Smooth muscle cell (in vitro differentiated cells): ENCODE data around the gene PGGHG. TPM values are rescaled to one million over a fixed set of nuclear protein-coding genes. Genes with fewer than 3 reads are reported as not detected.

Experiments
- DNase-seq: peaks from one replicate; lab custom pipeline; 2025; ENCODE audit not compliant: unreplicated experiment; lab: John Stamatoyannopoulos, UW
- H2AFZ ChIP-seq: fragments of 200-600 bp; sonication (generic); 2 replicates; pipeline ENCODE4 v1.6.0; 2016; ENCODE audit warnings: antibody characterized with exemption, low read depth, mild to moderate bottlenecking
- H3F3A ChIP-seq: fragments of 200-600 bp; sonication (generic); 2 replicates; pipeline ENCODE4 v1.6.0; 2017; ENCODE audit warnings: antibody characterized with exemption, low read depth
- H3K27ac ChIP-seq: fragments of 200-600 bp; sonication (generic); 2 replicates; pipeline ENCODE4 v1.5.1; 2016; ENCODE audit warnings: low read depth, mild to moderate bottlenecking
- H3K27me3 ChIP-seq: fragments of 200-600 bp; sonication (generic); 2 replicates; pipeline ENCODE4 v1.6.1; 2016; ENCODE audit warnings: low read depth, mild to moderate bottlenecking
- H3K36me3 ChIP-seq: fragments of 200-600 bp; sonication (generic); 2 replicates; pipeline ENCODE4 v1.5.1; 2016; ENCODE audit warnings: low read depth
- H3K4me1 ChIP-seq: fragments of 200-600 bp; sonication (generic); 2 replicates; pipeline ENCODE4 v1.5.1; 2016; ENCODE audit warnings: low read depth
- H3K4me2 ChIP-seq: fragments of 200-600 bp; sonication (generic); 2 replicates; pipeline ENCODE4 v1.6.0; 2016; ENCODE audit warnings: mild to moderate bottlenecking
- H3K4me3 ChIP-seq: fragments of 200-600 bp; sonication (generic); 2 replicates; pipeline ENCODE4 v1.5.1; 2016; ENCODE audit warnings: mild to moderate bottlenecking
- H3K79me2 ChIP-seq: fragments of 200-600 bp; sonication (generic); 2 replicates; pipeline ENCODE4 v1.6.0; 2016; ENCODE audit warnings: low read depth, mild to moderate bottlenecking
- H3K9ac ChIP-seq: fragments of 200-600 bp; sonication (generic); 2 replicates; pipeline ENCODE4 v1.6.0; 2016; ENCODE audit warnings: low read depth
- H3K9me3 ChIP-seq: fragments of 200-600 bp; sonication (generic); replicated peaks from 2 replicates; pipeline ENCODE4 v1.5.1; 2016; ENCODE audit warnings: low read depth
- H4K20me1 ChIP-seq: fragments of 200-600 bp; sonication (generic); 2 replicates; pipeline ENCODE4 v1.6.0; 2016; ENCODE audit warnings: low read depth
- WGBS: methylation state at CpG from one replicate; pipeline ENCODE4 v1.1.7; 2016; ENCODE audit warnings: low lambda C conversion rate; 5-methylcytosine and 5-hydroxymethylcytosine counted together
- polyA plus RNA-seq: library from polyadenylated mRNA; unstranded; fragments of >200 nt; fragmentation: Nextera tagmentation; extraction: Ambion mirVana; gene quantifications from 2 replicates; pipeline ENCODE4 v1.2.1, GENCODE V29; 2016
- total RNA-seq: library from RNA; depleted of rRNA; stranded (reverse); fragments of >200 nt; gene quantifications from 2 replicates; pipeline ENCODE4 v1.2.3, GENCODE V29; 2014
- TF ChIP-seq, protein P1 (sequence below): fragments of 200-600 bp; sonication (generic); IDR thresholded peaks from 2 replicates; pipeline ENCODE4 v1.5.1; 2017; ENCODE audit warnings: borderline replicate concordance, mild to moderate bottlenecking, antibody characterized with exemption; ENCODE audit not compliant: insufficient read depth, poor library complexity, severe bottlenecking

The PGGHG gene
- total and polyA plus RNA-seq, 2 experiments from 2014 or later: 8.6 to 16.6 TPM

DNA sequence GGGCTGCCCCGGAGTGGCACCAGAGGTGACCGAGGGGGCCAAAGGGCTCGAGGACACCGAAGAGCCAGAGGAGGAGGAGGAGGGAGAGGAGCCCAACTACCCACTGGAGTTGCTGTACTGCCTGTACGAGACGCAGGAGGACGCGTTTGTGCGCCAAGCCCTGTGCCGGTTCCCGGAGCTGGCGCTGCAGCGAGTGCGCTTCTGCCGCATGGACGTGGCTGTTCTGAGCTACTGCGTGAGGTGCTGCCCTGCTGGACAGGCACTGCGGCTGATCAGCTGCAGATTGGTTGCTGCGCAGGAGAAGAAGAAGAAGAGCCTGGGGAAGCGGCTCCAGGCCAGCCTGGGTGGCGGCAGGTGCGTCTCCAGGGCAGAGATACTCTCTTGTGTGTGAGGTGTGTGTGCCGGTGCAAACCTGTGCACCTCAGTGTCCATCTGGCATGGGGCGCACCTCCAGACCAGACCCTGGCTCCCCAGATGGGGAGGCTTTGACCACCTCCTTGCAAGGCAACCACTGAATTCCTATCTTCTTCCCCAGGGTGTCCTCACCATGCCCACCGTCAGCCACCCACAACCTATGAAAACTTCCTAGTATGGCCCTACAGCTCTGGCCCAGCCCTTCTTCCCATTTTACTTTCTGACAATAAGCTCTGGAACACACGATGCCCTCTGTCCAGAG is 7.3 kb upstream of the PGGHG start:
- no peaks in the 10 kb centered on the region for H3K9me3 ChIP-seq
- H3F3A ChIP-seq: no peaks in the 10 kb centered on the region
- no peak overlapping the region for H3K4me3 ChIP-seq
- WGBS: 96% methylated on average over 26 of the region's 26 CpGs
- TF ChIP-seq, protein P1, sequence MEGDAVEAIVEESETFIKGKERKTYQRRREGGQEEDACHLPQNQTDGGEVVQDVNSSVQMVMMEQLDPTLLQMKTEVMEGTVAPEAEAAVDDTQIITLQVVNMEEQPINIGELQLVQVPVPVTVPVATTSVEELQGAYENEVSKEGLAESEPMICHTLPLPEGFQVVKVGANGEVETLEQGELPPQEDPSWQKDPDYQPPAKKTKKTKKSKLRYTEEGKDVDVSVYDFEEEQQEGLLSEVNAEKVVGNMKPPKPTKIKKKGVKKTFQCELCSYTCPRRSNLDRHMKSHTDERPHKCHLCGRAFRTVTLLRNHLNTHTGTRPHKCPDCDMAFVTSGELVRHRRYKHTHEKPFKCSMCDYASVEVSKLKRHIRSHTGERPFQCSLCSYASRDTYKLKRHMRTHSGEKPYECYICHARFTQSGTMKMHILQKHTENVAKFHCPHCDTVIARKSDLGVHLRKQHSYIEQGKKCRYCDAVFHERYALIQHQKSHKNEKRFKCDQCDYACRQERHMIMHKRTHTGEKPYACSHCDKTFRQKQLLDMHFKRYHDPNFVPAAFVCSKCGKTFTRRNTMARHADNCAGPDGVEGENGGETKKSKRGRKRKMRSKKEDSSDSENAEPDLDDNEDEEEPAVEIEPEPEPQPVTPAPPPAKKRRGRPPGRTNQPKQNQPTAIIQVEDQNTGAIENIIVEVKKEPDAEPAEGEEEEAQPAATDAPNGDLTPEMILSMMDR: no peak
- H3K27me3 ChIP-seq: peaks cover 7% of the 10 kb centered on the region
- H3K4me2 ChIP-seq: no peak overlapping the region
- H3K79me2 ChIP-seq: no peaks in the 10 kb centered on the region
- H2AFZ ChIP-seq: no peak overlapping the region
- no peaks in the 10 kb centered on the region for H4K20me1 ChIP-seq
- no peak overlapping the region for H3K27ac ChIP-seq
- no peaks in the 10 kb centered on the region for H3K36me3 ChIP-seq
- H3K9ac ChIP-seq: no peak overlapping the region
- no peak for DNase-seq
- H3K4me1 ChIP-seq: no peaks in the 10 kb centered on the region

DNA sequence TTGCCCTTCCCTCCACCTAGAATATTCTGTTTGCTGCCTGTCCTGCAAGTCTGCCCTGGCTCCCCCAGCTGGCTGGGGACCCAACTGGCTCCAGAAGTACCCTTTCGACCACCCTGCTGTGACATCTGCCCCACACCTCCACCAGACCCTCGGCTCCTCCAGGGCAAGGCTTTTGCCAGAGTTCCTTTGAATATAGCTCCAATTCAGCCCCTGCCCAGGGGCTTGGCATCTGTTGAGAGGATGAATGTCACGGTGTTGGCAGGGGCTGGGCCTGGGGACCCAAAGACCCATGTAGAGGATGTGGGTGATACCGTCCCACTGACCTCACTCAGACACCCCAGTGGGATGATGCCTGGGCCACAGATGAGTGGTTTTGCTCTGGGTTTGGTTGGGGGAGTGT is 6.8 kb upstream of the PGGHG start:
- Histone ChIP-seq H3K79me2 (no peaks in the 10 kb centered on the region), H3K9me3 (no peaks in the 10 kb centered on the region), H3K27ac (no peak overlapping the region), H4K20me1 (no peaks in the 10 kb centered on the region), H3K4me1 (no peaks in the 10 kb centered on the region), H3K4me3 (no peak overlapping the region), H3K9ac (no peak overlapping the region), H3K36me3 (no peaks in the 10 kb centered on the region), H3F3A (no peaks in the 10 kb centered on the region), H3K27me3 (peaks cover 7% of the 10 kb centered on the region), H3K4me2 (no peak overlapping the region), H2AFZ (no peak overlapping the region)
- 87% methylated on average over 4 of the region's 4 CpGs for WGBS
- DNase-seq: no peak
- TF ChIP-seq, protein P1: no peak

DNA sequence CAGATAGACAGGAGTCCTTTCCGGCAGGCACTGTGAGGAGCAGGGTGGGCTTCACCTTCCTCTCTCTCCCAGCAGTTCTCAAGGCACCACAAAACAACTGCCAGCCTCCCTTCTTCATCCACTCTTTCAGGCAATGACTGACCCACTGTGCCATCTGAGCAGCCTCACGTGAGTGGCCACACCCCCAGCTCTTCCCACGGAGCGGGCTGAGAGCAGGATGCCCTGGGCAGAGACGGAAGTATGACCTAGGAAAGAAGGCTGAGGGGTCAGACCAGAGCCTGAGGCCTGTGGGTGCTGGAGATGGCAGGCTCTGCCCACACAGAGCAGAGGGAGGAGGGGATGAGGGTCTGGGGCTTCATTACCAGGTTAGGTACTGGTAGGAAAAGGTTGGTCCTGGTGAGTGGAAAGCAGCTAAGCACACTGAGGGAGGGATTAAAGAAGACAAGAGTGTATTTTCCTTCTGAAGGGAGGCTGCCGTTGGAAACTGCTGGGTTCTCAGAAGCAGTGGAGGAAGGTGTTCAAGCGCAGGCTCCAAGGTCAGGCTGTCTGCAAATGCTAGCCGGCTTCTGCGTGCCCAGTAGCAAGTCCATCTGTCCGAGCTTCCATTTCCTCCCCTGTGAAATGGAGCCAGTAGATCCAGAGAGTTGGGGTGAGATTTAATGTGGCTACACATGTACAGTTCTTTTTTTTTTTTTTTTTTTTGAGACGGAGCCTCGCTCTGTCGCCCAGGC is 6.1 kb upstream of the PGGHG start:
- Histone ChIP-seq H3K4me3 (no peak overlapping the region), H3K4me2 (no peak overlapping the region), H3K36me3 (no peaks in the 10 kb centered on the region), H2AFZ (no peak overlapping the region), H3K9me3 (no peaks in the 10 kb centered on the region), H3K27me3 (peaks cover 7% of the 10 kb centered on the region), H4K20me1 (no peaks in the 10 kb centered on the region), H3K9ac (no peak overlapping the region), H3F3A (no peaks in the 10 kb centered on the region), H3K4me1 (no peaks in the 10 kb centered on the region), H3K27ac (no peak overlapping the region), H3K79me2 (no peaks in the 10 kb centered on the region)
- WGBS: 81% methylated on average over 12 of the region's 13 CpGs
- no peak for DNase-seq
- TF ChIP-seq, protein P1: no peak
